Adrenal gland (tissue), 12 donors: Measurements from ENCODE around the gene PTPN7. TPM values are rescaled to one million over a fixed set of nuclear protein-coding genes. Genes with fewer than 3 reads are reported as not detected.

Experiments used
- DNase-seq, 7 donors: peaks; one replicate each; pipeline ENCODE4 v3.0.0-alpha.2; 2019 to 2020
- H3K27ac ChIP-seq, 5 donors: fragments of 200-600 bp; sonication (generic) in 4 of 5; 1 replicate in 3 of 5; 2 replicates in 2 of 5; pipeline versions ENCODE4 v1.5.1 to v1.8.0; 2016 to 2020; ENCODE audit warnings: mild to moderate bottlenecking in 1 of 5
- H3K27me3 ChIP-seq: fragments of 200-600 bp; 2 replicates; pipeline ENCODE4 v1.8.0; 2021
- H3K36me3 ChIP-seq, 2 donors: fragments of 200-600 bp; replicated peaks in 1 of 2; 1 replicate in 1 of 2; 2 replicates in 1 of 2; pipeline versions ENCODE4 v1.5.1 to v1.8.0; 2018 to 2022
- H3K4me1 ChIP-seq, 2 donors: fragments of 200-600 bp; replicated peaks in 1 of 2; 1 replicate in 1 of 2; 2 replicates in 1 of 2; pipeline versions ENCODE4 v1.5.1 to v1.8.0; 2018 to 2021
- H3K4me3 ChIP-seq, 4 donors: fragments of 200-600 bp; sonication (generic) in 3 of 4; one replicate each; pipeline ENCODE4 v1.5.1; 2016 to 2018
- H3K9me3 ChIP-seq, 3 donors: fragments of 200-600 bp; sonication (generic) in 1 of 3; replicated peaks in 1 of 3; 1 replicate in 2 of 3; 2 replicates in 1 of 3; pipeline versions ENCODE4 v1.5.1 to v1.8.0; 2016 to 2021
- POLR2A ChIP-seq, 2 donors: fragments of 450-650 bp; IDR thresholded peaks; one replicate each; pipeline ENCODE4 v1.6.1; 2017; ENCODE audit warnings: antibody characterized with exemption in 2 of 2, mild to moderate bottlenecking in 2 of 2, moderate library complexity in 1 of 2
- WGBS, 4 donors: extraction: QIAGEN DNeasy Blood & Tissue Kit in 2 of 4; methylation state at CpG; one replicate each; pipeline versions ENCODE4 v1.1.5 to v1.1.7; 2013 to 2017; 5-methylcytosine and 5-hydroxymethylcytosine counted together
- intact Hi-C, 2 donors: fragments of 100-400 bp; cut with DNase I; formaldehyde crosslinking; loops; one replicate each; pipeline versions ENCODE4 v1.14.1 to v1.15.0; 2022 to 2023
- polyA plus RNA-seq, 3 donors: library from polyadenylated mRNA; stranded (reverse); fragments of 200-250 nt in 2 of 3; fragments of 350-450 nt in 1 of 3; fragmentation: Illumina TruSeq in 1 of 3; extraction: RNeasy Lipid Tissue Mini Kit (QIAGEN cat#74804) in 1 of 3; gene quantifications; one replicate each; pipeline ENCODE4 v1.2.3, GENCODE V29; 2013 to 2014
- total RNA-seq, 9 donors: library from RNA; depleted of rRNA in 4 of 9; stranded (reverse); fragments of >200 nt in 4 of 9; fragments of 120-200 nt in 1 of 9; fragmentation: NEBNext Ultra II Directional in 1 of 9; extraction: Animal tissue kit (Norgen Biotek cat#: 25700) in 1 of 9; gene quantifications; one replicate each; pipeline versions ENCODE4 v1.1.0 to v1.2.4, GENCODE V29; 2013 to 2023
- TF ChIP-seq, protein P1 (sequence below), 6 experiments: fragments of 450-650 bp in 4 of 6; fragments of 200-600 bp in 2 of 6; sonication (generic) in 1 of 6; IDR thresholded peaks; 1 replicate in 5 of 6; 2 replicates in 1 of 6; pipeline versions ENCODE4 v1.5.1 to v1.8.0; 2016 to 2021; ENCODE audit warnings: antibody characterized with exemption in 6 of 6, mild to moderate bottlenecking in 2 of 6, moderate library complexity in 1 of 6
- donor health status: healthy with polysubstance abuse.
- donor health status: Bipolar disorder and iron deficiency.
- donor health status: DM: yes; HTN: yes; CAD: no.
- donor health status: DM: no; HTN: no; CAD: no.
- donor health status: DM: no; HTN: no; CAD: no.
- donor health status: DM: yes; HTN: yes; CAD: no.

Gene PTPN7
- total and polyA plus RNA-seq, 12 donors, result 2.5 to 45.4 (median 17.1) TPM

GRCh38 chr1:202129453-202130296 is 30.7 kb downstream of the PTPN7 start:
- H3K27me3 ChIP-seq, result no peaks in the 10 kb centered on the region
- intact Hi-C loops, result loop anchor here (10.0 kb wide), 1 partner anchor 235 kb away; no protein-coding TSS in a partner anchor
- H3K9me3 ChIP-seq, result no peaks in the 10 kb centered on the region
- H3K27ac ChIP-seq, result peak overlapping the region in 3 of 5 donors; percentile 55 to 100 (median 95)
- H3K4me1 ChIP-seq, result peaks cover 38 to 49% of the 10 kb centered on the region in 2 donors
- H3K4me3 ChIP-seq, result no peak overlapping the region
- H3K36me3 ChIP-seq, result peaks cover 0 to 16% of the 10 kb centered on the region in 2 donors
- peak in 6 of 7 donors; percentile 43 to 69 (median 50) for DNase-seq
- WGBS, 4 donors, result 55 to 69% (median 62%) methylated on average over 6 to 8 of the region's 8 CpGs
- no peak for TF ChIP-seq POLR2A (IDR thresholded peaks at IDR 0.05)
- TF ChIP-seq, protein P1, sequence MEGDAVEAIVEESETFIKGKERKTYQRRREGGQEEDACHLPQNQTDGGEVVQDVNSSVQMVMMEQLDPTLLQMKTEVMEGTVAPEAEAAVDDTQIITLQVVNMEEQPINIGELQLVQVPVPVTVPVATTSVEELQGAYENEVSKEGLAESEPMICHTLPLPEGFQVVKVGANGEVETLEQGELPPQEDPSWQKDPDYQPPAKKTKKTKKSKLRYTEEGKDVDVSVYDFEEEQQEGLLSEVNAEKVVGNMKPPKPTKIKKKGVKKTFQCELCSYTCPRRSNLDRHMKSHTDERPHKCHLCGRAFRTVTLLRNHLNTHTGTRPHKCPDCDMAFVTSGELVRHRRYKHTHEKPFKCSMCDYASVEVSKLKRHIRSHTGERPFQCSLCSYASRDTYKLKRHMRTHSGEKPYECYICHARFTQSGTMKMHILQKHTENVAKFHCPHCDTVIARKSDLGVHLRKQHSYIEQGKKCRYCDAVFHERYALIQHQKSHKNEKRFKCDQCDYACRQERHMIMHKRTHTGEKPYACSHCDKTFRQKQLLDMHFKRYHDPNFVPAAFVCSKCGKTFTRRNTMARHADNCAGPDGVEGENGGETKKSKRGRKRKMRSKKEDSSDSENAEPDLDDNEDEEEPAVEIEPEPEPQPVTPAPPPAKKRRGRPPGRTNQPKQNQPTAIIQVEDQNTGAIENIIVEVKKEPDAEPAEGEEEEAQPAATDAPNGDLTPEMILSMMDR (IDR thresholded peaks at IDR 0.05), result no peak

DNA sequence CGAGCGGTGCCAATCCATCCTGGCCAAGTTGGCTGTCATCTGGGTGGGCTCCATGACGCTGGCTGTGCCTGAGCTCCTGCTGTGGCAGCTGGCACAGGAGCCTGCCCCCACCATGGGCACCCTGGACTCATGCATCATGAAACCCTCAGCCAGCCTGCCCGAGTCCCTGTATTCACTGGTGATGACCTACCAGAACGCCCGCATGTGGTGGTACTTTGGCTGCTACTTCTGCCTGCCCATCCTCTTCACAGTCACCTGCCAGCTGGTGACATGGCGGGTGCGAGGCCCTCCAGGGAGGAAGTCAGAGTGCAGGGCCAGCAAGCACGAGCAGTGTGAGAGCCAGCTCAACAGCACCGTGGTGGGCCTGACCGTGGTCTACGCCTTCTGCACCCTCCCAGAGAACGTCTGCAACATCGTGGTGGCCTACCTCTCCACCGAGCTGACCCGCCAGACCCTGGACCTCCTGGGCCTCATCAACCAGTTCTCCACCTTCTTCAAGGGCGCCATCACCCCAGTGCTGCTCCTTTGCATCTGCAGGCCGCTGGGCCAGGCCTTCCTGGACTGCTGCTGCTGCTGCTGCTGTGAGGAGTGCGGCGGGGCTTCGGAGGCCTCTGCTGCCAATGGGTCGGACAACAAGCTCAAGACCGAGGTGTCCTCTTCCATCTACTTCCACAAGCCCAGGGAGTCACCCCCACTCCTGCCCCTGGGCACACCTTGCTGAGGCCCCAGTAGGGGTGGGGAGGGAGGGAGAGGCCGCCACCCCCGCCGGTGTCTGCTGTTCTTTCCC is 32.4 kb downstream of the PTPN7 start:
- TF ChIP-seq, protein P1 (IDR thresholded peaks at IDR 0.05), result no peak
- TF ChIP-seq POLR2A (IDR thresholded peaks at IDR 0.05), result no peak
- H3K27me3 ChIP-seq, result no peaks in the 10 kb centered on the region
- H3K4me3 ChIP-seq, result no peak overlapping the region
- WGBS, 4 donors, result 95 to 98% (median 96%) methylated on average over 3 to 26 of the region's 26 CpGs
- H3K27ac ChIP-seq, result no peak overlapping the region
- no peak for DNase-seq
- intact Hi-C loops, result loop anchor here (10.0 kb wide), 1 partner anchor 233 kb away; no protein-coding TSS in a partner anchor
- no peaks in the 10 kb centered on the region for H3K9me3 ChIP-seq
- H3K4me1 ChIP-seq, result peaks cover 31 to 35% of the 10 kb centered on the region in 2 donors
- H3K36me3 ChIP-seq, result no peaks in the 10 kb centered on the region

- 79 to 92% (median 82%) methylated on average over 6 of the region's 6 CpGs for WGBS, 4 donors
- peaks cover 21 to 25% of the 10 kb centered on the region in 2 donors for H3K4me1 ChIP-seq
- intact Hi-C loops, result loop anchor here (10.0 kb wide), 1 partner anchor 232 kb away; no protein-coding TSS in a partner anchor
These were observed 33.3 kb downstream of the PTPN7 start for GRCh38 chr1:202127061-202127460.

More at GRCh38 chr1:202127061-202127460, 33.3 kb downstream of the PTPN7 start:
- H3K27me3 ChIP-seq, result no peaks in the 10 kb centered on the region
- no peak overlapping the region for H3K27ac ChIP-seq
- no peaks in the 10 kb centered on the region for H3K36me3 ChIP-seq
- no peaks in the 10 kb centered on the region for H3K9me3 ChIP-seq
- TF ChIP-seq, protein P1 (IDR thresholded peaks at IDR 0.05), result no peak
- no peak for TF ChIP-seq POLR2A (IDR thresholded peaks at IDR 0.05)
- DNase-seq, result no peak
- no peak overlapping the region for H3K4me3 ChIP-seq
